ENCODE data around the gene LHX1.

- TF ChIP-seq POLR2A (IDR thresholded peaks at IDR 0.05), result no peak
- TF ChIP-seq, protein P1, sequence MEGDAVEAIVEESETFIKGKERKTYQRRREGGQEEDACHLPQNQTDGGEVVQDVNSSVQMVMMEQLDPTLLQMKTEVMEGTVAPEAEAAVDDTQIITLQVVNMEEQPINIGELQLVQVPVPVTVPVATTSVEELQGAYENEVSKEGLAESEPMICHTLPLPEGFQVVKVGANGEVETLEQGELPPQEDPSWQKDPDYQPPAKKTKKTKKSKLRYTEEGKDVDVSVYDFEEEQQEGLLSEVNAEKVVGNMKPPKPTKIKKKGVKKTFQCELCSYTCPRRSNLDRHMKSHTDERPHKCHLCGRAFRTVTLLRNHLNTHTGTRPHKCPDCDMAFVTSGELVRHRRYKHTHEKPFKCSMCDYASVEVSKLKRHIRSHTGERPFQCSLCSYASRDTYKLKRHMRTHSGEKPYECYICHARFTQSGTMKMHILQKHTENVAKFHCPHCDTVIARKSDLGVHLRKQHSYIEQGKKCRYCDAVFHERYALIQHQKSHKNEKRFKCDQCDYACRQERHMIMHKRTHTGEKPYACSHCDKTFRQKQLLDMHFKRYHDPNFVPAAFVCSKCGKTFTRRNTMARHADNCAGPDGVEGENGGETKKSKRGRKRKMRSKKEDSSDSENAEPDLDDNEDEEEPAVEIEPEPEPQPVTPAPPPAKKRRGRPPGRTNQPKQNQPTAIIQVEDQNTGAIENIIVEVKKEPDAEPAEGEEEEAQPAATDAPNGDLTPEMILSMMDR (IDR thresholded peaks at IDR 0.05), result no peak
These were observed 37.8 kb upstream of the LHX1 start for GRCh38 chr17:36899250-36900159.
